SU-DHL-6 (cell line): Measurements from ENCODE around the gene NFIX.

Experiments
- CTCF ChIP-seq: fragments of 200-600 bp; sonication (generic); IDR thresholded peaks from one replicate; pipeline ENCODE4 v1.5.1; 2017; ENCODE audit warnings: antibody characterized with exemption, mild to moderate bottlenecking, low read length, moderate library complexity; ENCODE audit not compliant: insufficient read depth, poor library complexity, severe bottlenecking
- EZH2phosphoT487 ChIP-seq: fragments of 200-600 bp; sonication (generic), shearing (Covaris generic); conservative IDR thresholded peaks from 2 replicates; pipeline ENCODE4 v1.6.1; 2018; ENCODE audit warnings: mild to moderate bottlenecking, antibody characterized with exemption, low read length, moderate library complexity, mixed read lengths

GRCh38 chr19:13138171-13138915 lies 143.1 kb downstream of the NFIX start:
- no peak for TF ChIP-seq CTCF
- TF ChIP-seq EZH2phosphoT487, result no peak
